Measurements from ENCODE around the gene RAB29. TPM values are rescaled to one million over a fixed set of nuclear protein-coding genes. Genes with fewer than 3 reads are reported as not detected.

RAB29 gene
- polyA plus RNA-seq, 3 donors = 23.2 to 32.2 (median 31.5) TPM

GRCh38 chr1:205798577-205798976 lies 23.3 kb upstream of the RAB29 start:
- Histone ChIP-seq H3K4me2 (replicated peaks; ENCODE audit: extremely low read depth, low read length, poor library complexity, severe bottlenecking) (no peak overlapping the region), H3K27me3 (ENCODE audit: control insufficient read depth in 2 of 2, insufficient read depth in 2 of 2, low read length in 2 of 2) (no peaks in the 10 kb centered on the region), H2AFZ (ENCODE audit: insufficient read depth, low read depth, low read length, poor library complexity, severe bottlenecking) (no peak overlapping the region), H3K9ac (ENCODE audit: insufficient read depth, low read length, poor library complexity, severe bottlenecking) (no peak overlapping the region), H3K36me3 (replicated peaks in 1 of 2; ENCODE audit: control insufficient read depth in 1 of 2, insufficient read depth in 2 of 2, low read length in 2 of 2) (no peaks in the 10 kb centered on the region), H3K4me1 (ENCODE audit: control insufficient read depth in 1 of 2, insufficient read depth in 2 of 2, low read length in 2 of 2) (peaks cover 13 to 14% of the 10 kb centered on the region in 2 donors), H4K20me1 (ENCODE audit: insufficient read depth, low read length) (no peaks in the 10 kb centered on the region), H3K9me3 (replicated peaks in 1 of 2; ENCODE audit: control insufficient read depth in 1 of 2, insufficient read depth in 1 of 2, low read length in 2 of 2) (no peaks in the 10 kb centered on the region), H3K79me2 (ENCODE audit: insufficient read depth, low read length) (no peaks in the 10 kb centered on the region), H3K4me3 (replicated peaks in 1 of 3; ENCODE audit: low read depth in 2 of 3, low read length in 3 of 3) (no peak overlapping the region), H3K27ac (ENCODE audit: low read depth in 1 of 2, low read length in 2 of 2) (no peak overlapping the region)
- no peaks in the 10 kb centered on the region for H3K9me3 Mint-ChIP-seq
- H3K36me3 Mint-ChIP-seq = peaks cover 0 to 14% of the 10 kb centered on the region in 2 donors
- 100% methylated on average over 4 of the region's 5 CpGs for WGBS (ENCODE audit: insufficient coverage)
- no peak for DNase-seq
- intact Hi-C loops (cut with micrococcal nuclease) = no loop called here
- TF ChIP-seq, protein P1, sequence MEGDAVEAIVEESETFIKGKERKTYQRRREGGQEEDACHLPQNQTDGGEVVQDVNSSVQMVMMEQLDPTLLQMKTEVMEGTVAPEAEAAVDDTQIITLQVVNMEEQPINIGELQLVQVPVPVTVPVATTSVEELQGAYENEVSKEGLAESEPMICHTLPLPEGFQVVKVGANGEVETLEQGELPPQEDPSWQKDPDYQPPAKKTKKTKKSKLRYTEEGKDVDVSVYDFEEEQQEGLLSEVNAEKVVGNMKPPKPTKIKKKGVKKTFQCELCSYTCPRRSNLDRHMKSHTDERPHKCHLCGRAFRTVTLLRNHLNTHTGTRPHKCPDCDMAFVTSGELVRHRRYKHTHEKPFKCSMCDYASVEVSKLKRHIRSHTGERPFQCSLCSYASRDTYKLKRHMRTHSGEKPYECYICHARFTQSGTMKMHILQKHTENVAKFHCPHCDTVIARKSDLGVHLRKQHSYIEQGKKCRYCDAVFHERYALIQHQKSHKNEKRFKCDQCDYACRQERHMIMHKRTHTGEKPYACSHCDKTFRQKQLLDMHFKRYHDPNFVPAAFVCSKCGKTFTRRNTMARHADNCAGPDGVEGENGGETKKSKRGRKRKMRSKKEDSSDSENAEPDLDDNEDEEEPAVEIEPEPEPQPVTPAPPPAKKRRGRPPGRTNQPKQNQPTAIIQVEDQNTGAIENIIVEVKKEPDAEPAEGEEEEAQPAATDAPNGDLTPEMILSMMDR (IDR thresholded peaks at IDR 0.05) = no peak
- peaks cover 17% of the 10 kb centered on the region for H3K4me1 Mint-ChIP-seq
- no peak overlapping the region for H3K27ac Mint-ChIP-seq
- H3K4me3 Mint-ChIP-seq = no peak overlapping the region
- H3K27me3 Mint-ChIP-seq (ENCODE audit: low read depth in 3 of 3) = peaks cover 0 to 2% (median 2%) of the 10 kb centered on the region in 3 donors

GRCh38 chr1:205797168-205797567 lies 21.9 kb upstream of the RAB29 start:
- Mint-ChIP-seq H3K4me3 (no peak overlapping the region), H3K27me3 (ENCODE audit: low read depth in 3 of 3) (peaks cover 0 to 2% (median 2%) of the 10 kb centered on the region in 3 donors), H3K27ac (peak overlapping the region in 1 of 7 donors; percentile 62), H3K36me3 (peaks cover 0 to 14% of the 10 kb centered on the region in 2 donors), H3K9me3 (no peaks in the 10 kb centered on the region), H3K4me1 (peaks cover 21% of the 10 kb centered on the region)
- Histone ChIP-seq H3K4me2 (replicated peaks; ENCODE audit: extremely low read depth, low read length, poor library complexity, severe bottlenecking) (no peak overlapping the region), H4K20me1 (ENCODE audit: insufficient read depth, low read length) (no peaks in the 10 kb centered on the region), H3K36me3 (replicated peaks in 1 of 2; ENCODE audit: control insufficient read depth in 1 of 2, insufficient read depth in 2 of 2, low read length in 2 of 2) (no peaks in the 10 kb centered on the region), H3K27me3 (ENCODE audit: control insufficient read depth in 2 of 2, insufficient read depth in 2 of 2, low read length in 2 of 2) (no peaks in the 10 kb centered on the region), H3K27ac (ENCODE audit: low read depth in 1 of 2, low read length in 2 of 2) (no peak overlapping the region), H2AFZ (ENCODE audit: insufficient read depth, low read depth, low read length, poor library complexity, severe bottlenecking) (no peak overlapping the region), H3K4me1 (ENCODE audit: control insufficient read depth in 1 of 2, insufficient read depth in 2 of 2, low read length in 2 of 2) (peaks cover 19% of the 10 kb centered on the region in 2 donors), H3K9me3 (replicated peaks in 1 of 2; ENCODE audit: control insufficient read depth in 1 of 2, insufficient read depth in 1 of 2, low read length in 2 of 2) (no peaks in the 10 kb centered on the region), H3K4me3 (replicated peaks in 1 of 3; ENCODE audit: low read depth in 2 of 3, low read length in 3 of 3) (no peak overlapping the region), H3K9ac (ENCODE audit: insufficient read depth, low read length, poor library complexity, severe bottlenecking) (no peak overlapping the region), H3K79me2 (ENCODE audit: insufficient read depth, low read length) (no peaks in the 10 kb centered on the region)
- WGBS (ENCODE audit: insufficient coverage) = 90% methylated on average over 2 of the region's 2 CpGs
- TF ChIP-seq, protein P1 (IDR thresholded peaks at IDR 0.05) = no peak
- no peak for DNase-seq
- intact Hi-C loops (cut with micrococcal nuclease) = no loop called here

All from CD14-positive monocyte (primary cell).